ENCODE data around the gene STUB1.

STUB1 gene

GRCh38 chr16:728131-728889 lies 48.1 kb downstream of the STUB1 start:
- H3K4me3 ChIP-seq (replicated peaks; ENCODE audit: low read depth, low read length) = peak overlapping the region; percentile 65
- TF ChIP-seq, protein P1, sequence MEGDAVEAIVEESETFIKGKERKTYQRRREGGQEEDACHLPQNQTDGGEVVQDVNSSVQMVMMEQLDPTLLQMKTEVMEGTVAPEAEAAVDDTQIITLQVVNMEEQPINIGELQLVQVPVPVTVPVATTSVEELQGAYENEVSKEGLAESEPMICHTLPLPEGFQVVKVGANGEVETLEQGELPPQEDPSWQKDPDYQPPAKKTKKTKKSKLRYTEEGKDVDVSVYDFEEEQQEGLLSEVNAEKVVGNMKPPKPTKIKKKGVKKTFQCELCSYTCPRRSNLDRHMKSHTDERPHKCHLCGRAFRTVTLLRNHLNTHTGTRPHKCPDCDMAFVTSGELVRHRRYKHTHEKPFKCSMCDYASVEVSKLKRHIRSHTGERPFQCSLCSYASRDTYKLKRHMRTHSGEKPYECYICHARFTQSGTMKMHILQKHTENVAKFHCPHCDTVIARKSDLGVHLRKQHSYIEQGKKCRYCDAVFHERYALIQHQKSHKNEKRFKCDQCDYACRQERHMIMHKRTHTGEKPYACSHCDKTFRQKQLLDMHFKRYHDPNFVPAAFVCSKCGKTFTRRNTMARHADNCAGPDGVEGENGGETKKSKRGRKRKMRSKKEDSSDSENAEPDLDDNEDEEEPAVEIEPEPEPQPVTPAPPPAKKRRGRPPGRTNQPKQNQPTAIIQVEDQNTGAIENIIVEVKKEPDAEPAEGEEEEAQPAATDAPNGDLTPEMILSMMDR (IDR thresholded peaks at IDR 0.05; ENCODE audit: low read length, missing control alignments) = no peak
- DNase-seq (ENCODE audit: low read depth) = peak; percentile 73

GRCh38 chr16:728890-729744 lies 48.9 kb downstream of the STUB1 start:
- DNase-seq (ENCODE audit: low read depth) = no peak
- H3K4me3 ChIP-seq (replicated peaks; ENCODE audit: low read depth, low read length) = no peak overlapping the region
- TF ChIP-seq, protein P1 (IDR thresholded peaks at IDR 0.05; ENCODE audit: low read length, missing control alignments) = no peak

GRCh38 chr16:729768-730665 lies 49.8 kb downstream of the STUB1 start:
- no peak overlapping the region for H3K4me3 ChIP-seq (replicated peaks; ENCODE audit: low read depth, low read length)
- no peak for DNase-seq (ENCODE audit: low read depth)
- TF ChIP-seq, protein P1 (IDR thresholded peaks at IDR 0.05; ENCODE audit: low read length, missing control alignments) = no peak

- TF ChIP-seq, protein P1 (IDR thresholded peaks at IDR 0.05; ENCODE audit: low read length, missing control alignments) = no peak
- no peak for DNase-seq (ENCODE audit: low read depth)
- H3K4me3 ChIP-seq (replicated peaks; ENCODE audit: low read depth, low read length) = no peak overlapping the region
Measured at GRCh38 chr16:730666-731509, 50.7 kb downstream of the STUB1 start.

GRCh38 chr16:732332-732731 lies 52.1 kb downstream of the STUB1 start:
- no peak overlapping the region for H3K4me3 ChIP-seq (replicated peaks; ENCODE audit: low read depth, low read length)
- DNase-seq (ENCODE audit: low read depth) = no peak
- TF ChIP-seq, protein P1 (IDR thresholded peaks at IDR 0.05; ENCODE audit: low read length, missing control alignments) = no peak
